ENCODE results near the gene PITPNM3.

Gene PITPNM3

DNA sequence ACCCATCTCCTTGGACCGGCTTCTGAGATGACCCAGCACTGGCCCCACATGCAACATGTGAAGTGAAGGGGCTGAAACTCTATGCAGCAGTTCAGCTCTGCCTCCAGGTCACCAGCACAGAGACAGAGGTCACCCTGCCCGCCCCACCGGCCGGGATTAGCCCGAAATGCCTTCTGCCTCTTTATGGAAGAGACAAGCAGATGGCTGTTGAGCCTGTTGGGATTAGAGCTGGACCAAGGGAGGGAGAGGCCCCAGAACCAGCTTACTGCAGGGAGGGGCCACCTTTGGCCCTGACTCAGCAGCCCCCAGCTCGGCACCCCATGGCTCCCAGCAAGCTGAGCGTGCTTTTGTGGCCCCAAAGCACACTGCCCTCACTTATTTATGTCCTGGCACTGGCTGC lies 127.1 kb downstream of the PITPNM3 start:
- Mint-ChIP-seq H3K4me1 (peaks cover 7 to 16% of the 10 kb centered on the region in 2 donors), H3K36me3 (peaks cover 7 to 8% of the 10 kb centered on the region in 2 donors), H3K9me3 (peaks cover 4 to 11% of the 10 kb centered on the region in 2 donors), H3K27ac (no peak overlapping the region), H3K27me3 (peaks cover 17 to 22% of the 10 kb centered on the region in 2 donors), H3K4me3 (no peak overlapping the region)
- DNase-seq (no peak), ATAC-seq (replicated peaks) (no peak)

DNA sequence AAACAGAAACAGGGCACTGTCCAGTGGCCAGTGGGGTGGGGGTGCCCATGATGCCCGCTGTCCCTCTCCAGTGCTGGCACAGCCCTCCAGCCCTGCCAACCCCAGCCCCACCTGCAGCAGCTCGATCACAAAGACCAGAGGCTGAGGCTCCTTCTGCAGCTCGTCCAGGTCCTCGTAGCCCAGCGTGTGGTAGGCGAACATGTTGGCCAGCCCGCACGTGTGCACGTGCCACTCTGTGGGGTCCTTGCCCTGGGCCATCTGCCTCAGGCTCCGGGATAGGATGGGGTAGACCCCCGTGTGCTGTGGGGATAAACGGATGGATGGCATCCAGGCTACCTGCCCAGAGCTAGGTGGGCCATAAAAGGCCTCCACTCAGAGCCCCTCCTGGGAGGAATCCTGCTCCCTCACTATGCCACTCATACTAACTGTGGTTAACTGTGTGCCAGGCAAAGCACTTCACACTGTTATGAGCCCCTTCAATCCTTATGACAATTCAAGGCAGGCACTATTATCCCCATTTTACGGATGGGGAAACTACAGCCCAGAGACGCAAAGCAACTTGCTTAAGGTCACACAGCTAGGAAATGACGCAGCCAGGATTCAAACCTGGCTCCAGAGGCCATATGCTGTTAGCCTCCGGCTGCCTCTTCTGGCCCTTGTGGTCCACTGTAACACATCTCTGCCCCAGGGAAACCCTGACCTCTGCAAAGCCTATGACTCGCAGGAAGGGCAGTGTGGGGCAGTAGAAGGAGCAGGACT lies 128.0 kb downstream of the PITPNM3 start:
- H3K36me3 Mint-ChIP-seq = peaks cover 7 to 8% of the 10 kb centered on the region in 2 donors
- no peak for DNase-seq
- no peak overlapping the region for H3K27ac Mint-ChIP-seq
- peaks cover 7 to 16% of the 10 kb centered on the region in 2 donors for H3K4me1 Mint-ChIP-seq
- peaks cover 4 to 11% of the 10 kb centered on the region in 2 donors for H3K9me3 Mint-ChIP-seq
- peaks cover 14 to 20% of the 10 kb centered on the region in 2 donors for H3K27me3 Mint-ChIP-seq
- no peak for ATAC-seq (replicated peaks)
- no peak overlapping the region for H3K4me3 Mint-ChIP-seq

DNA sequence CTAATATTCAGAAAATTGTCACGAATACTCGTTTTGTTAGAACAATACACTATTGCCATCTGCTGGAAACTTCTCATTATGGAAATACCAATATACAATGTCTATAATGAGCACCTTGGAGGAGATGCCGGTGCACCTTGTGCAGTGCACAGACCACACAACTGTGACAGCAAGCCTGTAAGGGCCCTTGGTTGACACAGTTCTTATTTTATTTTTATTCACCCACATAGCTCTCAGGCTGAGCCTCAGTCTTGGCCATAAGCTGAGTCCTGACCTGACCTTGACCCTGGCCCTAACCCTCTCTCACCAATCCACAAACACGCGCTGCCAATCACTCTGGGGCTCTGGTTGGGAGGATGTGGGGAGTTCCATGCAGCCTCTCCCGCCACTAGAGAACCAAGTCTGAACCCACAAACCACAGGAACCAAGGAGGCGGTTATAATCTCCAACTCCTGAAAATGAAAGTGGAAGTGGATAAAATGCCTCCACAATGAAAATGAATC lies 129.0 kb downstream of the PITPNM3 start:
- H3K9me3 Mint-ChIP-seq = peaks cover 4 to 11% of the 10 kb centered on the region in 2 donors

DNA sequence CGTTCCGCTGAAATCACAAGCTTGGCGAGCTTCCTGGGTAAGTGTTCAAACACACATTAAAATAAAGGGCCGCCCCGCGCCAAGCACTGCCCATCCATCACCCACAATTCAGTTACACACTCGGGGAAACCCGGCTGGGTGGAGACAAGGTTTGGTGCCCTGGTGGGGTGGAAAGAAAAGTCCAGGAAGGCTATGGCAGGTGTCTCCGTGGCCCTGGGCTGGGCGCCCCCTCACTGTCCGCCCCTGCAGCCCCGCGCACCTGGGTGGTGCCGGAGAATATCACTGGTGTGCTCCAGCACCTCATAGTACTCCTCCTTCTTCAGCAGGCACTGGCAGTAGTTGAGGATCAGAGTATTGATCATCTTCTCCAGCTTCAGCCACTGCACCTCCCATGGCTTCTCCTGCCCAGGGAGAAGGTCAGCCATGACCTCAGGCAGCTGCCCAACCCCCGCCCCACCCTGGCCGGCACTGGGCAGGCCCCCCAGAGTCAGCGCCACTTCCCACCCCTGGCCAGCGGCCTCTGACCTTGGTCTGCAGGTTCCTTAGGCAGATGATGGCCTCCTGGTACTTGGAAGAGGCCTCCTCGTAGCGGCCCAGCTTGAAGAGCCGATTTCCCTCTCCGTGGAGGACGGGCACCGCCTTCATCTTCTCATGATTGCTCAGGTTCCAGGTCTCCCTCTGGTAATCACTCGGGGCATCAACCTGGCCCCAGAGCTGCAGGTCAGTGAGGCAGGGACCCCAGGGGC lies 129.8 kb downstream of the PITPNM3 start:
- peaks cover 16 to 30% of the 10 kb centered on the region in 2 donors for H3K27me3 Mint-ChIP-seq
- H3K4me1 Mint-ChIP-seq = peaks cover 10 to 24% of the 10 kb centered on the region in 2 donors

More for the DNA sequence above, 129.0 kb downstream of the PITPNM3 start:
- Mint-ChIP-seq H3K27ac (peak overlapping the region; percentile 63), H3K4me1 (peaks cover 7 to 16% of the 10 kb centered on the region in 2 donors), H3K4me3 (peak overlapping the region in 1 of 2 donors; percentile 28), H3K36me3 (peaks cover 7 to 8% of the 10 kb centered on the region in 2 donors), H3K27me3 (peaks cover 11 to 29% of the 10 kb centered on the region in 2 donors)
- ATAC-seq (replicated peaks) (peak; percentile 73 to 88), DNase-seq (peak; percentile 19)

DNA sequence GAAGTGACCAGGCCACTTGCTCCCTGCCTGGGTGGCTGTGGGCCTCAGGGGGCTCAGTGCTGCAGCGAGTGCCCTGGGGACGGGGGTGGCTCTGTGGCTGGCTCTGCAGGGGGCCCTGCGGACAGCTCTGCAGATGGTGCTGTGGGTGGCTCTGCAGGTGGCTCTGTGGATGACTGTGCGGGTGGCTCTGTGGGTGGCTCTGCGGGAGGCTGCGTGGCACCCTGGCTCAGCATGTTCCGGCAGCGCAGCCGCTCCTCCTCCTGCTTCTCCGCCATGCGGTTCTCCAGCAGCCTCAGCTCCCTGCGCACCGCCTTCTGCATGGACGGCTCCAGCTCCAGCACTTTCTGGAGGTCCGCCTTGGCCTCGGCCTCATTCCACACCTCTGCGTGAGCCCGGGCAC lies 130.9 kb downstream of the PITPNM3 start:
- H3K27me3 Mint-ChIP-seq = peaks cover 24 to 38% of the 10 kb centered on the region in 2 donors
- no peak for ATAC-seq (replicated peaks)
- H3K27ac Mint-ChIP-seq = no peak overlapping the region
- H3K4me1 Mint-ChIP-seq = peaks cover 11 to 25% of the 10 kb centered on the region in 2 donors
- peaks cover 2 to 4% of the 10 kb centered on the region in 2 donors for H3K36me3 Mint-ChIP-seq
- H3K9me3 Mint-ChIP-seq = peaks cover 0 to 4% of the 10 kb centered on the region in 2 donors
- no peak overlapping the region for H3K4me3 Mint-ChIP-seq
- no peak for DNase-seq

More for the DNA sequence above, 129.8 kb downstream of the PITPNM3 start:
- ATAC-seq (replicated peaks) (no peak), DNase-seq (no peak)
- Mint-ChIP-seq H3K36me3 (peaks cover 4 to 7% of the 10 kb centered on the region in 2 donors), H3K27ac (no peak overlapping the region), H3K9me3 (peaks cover 2 to 7% of the 10 kb centered on the region in 2 donors), H3K4me3 (no peak overlapping the region)

DNA sequence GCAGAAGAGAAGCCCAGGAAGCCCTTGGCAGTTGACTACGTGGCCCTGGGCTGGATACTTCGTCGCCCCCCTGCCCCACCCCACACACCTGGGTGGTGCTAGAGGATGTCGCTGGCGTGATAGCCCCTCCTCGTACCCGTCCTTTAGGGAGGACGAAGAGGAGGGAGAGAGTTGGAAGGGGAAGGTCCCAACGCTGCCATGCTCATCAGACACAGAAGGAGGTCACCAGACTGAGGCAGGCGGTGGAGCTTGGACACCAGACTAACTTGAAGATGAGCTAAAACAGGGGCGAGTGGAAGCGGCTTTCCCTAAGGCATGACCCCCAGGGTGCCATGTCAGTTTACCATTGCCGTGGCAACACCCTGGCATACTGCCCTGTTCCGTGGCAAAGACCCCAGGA lies 132.4 kb downstream of the PITPNM3 start:
- no peaks in the 10 kb centered on the region for H3K36me3 Mint-ChIP-seq
- H3K27ac Mint-ChIP-seq = no peak overlapping the region
- peaks cover 26 to 38% of the 10 kb centered on the region in 2 donors for H3K27me3 Mint-ChIP-seq

DNA sequence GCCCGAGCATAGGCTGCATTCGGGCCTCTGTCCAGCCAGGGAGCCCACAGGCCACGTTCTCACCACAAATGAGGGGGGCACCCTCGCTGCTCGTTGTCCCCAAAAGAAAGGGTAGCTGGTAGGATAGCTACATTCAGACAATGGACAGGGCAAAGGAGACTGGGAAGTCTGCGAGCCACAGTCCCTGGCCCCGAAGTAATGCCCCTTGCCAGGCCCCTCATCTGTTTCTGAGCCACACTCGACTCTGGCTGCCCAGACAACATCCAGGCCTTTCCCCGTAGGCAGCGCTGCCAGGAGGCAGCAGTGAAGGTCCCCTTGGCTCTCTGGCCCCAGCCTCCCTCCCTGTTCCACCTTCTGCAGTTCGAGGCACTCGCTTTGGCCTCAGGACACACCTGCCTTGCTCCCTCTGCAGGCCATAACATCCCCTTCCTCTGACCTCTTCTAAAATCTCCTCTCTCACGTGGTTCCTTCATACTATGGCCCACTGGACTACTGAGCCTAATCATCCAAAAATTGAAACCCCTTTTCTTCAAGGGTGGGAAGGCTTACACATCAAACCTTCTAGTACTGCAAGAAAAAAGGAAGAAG lies 133.6 kb downstream of the PITPNM3 start:
- H3K27me3 Mint-ChIP-seq = peaks cover 30 to 40% of the 10 kb centered on the region in 2 donors

More for the DNA sequence above, 132.4 kb downstream of the PITPNM3 start:
- ATAC-seq (replicated peaks) (no peak), DNase-seq (no peak)
- no peaks in the 10 kb centered on the region for H3K9me3 Mint-ChIP-seq
- peaks cover 11 to 25% of the 10 kb centered on the region in 2 donors for H3K4me1 Mint-ChIP-seq
- H3K4me3 Mint-ChIP-seq = no peak overlapping the region

DNA sequence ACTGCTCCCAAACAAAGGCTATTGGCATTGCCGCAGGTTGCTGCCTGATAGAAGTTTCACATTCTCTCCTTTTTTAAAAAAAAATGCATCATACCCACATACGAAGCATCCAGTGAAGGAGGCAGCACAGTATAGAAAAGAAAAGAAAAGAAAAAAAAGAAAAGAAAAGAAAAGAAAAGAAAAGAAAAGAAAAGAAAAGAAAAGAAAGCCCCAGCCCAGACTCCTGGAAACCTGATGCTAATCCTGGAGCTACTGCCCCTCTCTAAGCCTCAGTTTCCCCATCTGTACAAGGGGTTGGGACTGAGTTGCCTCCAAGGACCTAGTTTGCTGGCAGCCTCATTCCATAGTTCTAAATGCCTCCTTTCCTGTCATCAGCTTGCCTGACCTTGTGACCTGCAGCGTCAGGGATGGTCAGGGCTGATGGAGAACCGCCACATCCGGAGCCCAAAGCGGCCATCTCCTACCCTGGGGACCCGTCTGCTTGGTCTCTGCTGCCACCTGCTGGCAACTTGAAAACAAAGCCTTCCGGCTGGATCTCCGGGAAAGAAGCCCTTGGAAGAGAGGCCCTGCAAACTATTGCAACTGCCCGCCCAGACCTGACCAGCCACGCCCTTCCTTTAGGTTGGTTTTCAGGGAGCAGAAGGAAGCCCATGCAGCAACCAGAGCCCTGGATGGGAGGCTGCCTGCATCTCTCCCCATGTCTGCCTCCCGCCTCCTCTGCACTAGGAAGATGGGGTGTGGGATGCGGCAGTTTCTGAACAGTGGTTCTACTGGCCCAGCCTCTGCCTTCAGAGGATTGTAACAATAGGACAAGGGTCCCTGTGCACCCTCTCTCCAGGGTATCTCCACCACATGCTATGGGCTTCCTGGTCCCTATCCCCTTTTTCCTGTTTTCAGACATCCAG lies 134.4 kb downstream of the PITPNM3 start:
- DNase-seq = peak; percentile 52
- Mint-ChIP-seq H3K4me1 (peaks cover 4 to 11% of the 10 kb centered on the region in 2 donors), H3K27ac (no peak overlapping the region), H3K4me3 (no peak overlapping the region), H3K36me3 (no peaks in the 10 kb centered on the region), H3K27me3 (peaks cover 30 to 47% of the 10 kb centered on the region in 2 donors), H3K9me3 (no peaks in the 10 kb centered on the region)
- peak; percentile 89 to 92 for ATAC-seq (replicated peaks)

More for the DNA sequence above, 133.6 kb downstream of the PITPNM3 start:
- H3K36me3 Mint-ChIP-seq = no peaks in the 10 kb centered on the region
- no peak overlapping the region for H3K27ac Mint-ChIP-seq
- H3K4me1 Mint-ChIP-seq = peaks cover 8 to 19% of the 10 kb centered on the region in 2 donors
- DNase-seq (no peak), ATAC-seq (replicated peaks) (no peak)
- no peak overlapping the region for H3K4me3 Mint-ChIP-seq
- H3K9me3 Mint-ChIP-seq = no peaks in the 10 kb centered on the region

DNA sequence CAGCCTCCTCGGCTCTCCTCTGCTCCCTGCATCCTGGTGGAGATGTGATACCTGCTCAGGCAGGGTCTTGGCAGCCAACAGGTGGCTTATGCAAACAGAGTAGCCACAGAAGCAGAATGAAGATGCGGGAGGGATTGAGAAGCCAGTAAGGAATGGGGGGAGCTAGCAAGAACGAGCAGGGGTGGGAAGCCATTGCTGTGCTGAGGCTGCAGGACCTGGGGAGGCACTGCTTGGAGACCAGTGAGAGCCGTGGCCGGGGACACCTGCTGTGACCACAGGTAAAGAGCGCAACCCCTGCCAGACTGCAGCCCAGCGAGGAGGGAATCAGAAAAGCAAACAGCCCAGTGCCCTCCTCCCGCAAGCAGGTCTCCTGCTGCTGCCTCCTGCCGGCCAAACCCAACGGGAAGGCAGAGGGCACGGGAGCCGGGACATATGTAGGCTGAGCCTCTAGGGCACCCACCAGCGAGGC lies 136.1 kb downstream of the PITPNM3 start:
- Mint-ChIP-seq H3K9me3 (no peaks in the 10 kb centered on the region), H3K4me1 (peaks cover 4 to 9% of the 10 kb centered on the region in 2 donors), H3K36me3 (no peaks in the 10 kb centered on the region), H3K27ac (no peak overlapping the region), H3K27me3 (peaks cover 37 to 47% of the 10 kb centered on the region in 2 donors), H3K4me3 (no peak overlapping the region)
- peak; percentile 31 to 60 for ATAC-seq (replicated peaks)
- DNase-seq = no peak

DNA sequence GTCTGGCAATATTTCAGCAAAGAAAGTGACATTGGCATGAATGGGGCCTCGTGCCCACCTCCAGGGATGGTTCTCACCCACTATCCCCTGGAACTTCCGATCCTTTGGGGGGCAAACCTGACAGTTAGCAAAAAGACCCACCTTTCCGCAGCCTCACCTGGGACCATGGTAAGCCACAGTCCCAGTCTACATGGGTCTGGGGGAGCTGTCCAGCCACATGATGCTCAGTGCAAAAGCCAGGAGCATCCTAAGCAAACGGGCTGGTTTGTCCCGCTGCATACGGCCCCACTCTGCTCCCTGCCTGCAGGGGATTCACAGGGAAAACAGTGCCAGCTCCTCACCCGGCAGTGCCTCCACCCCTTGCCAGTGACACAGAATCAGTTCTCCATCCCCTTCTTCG lies 140.7 kb downstream of the PITPNM3 start:
- peaks cover 29 to 37% of the 10 kb centered on the region in 2 donors for H3K27me3 Mint-ChIP-seq
- DNase-seq (no peak), ATAC-seq (replicated peaks) (no peak)
- no peak overlapping the region for H3K27ac Mint-ChIP-seq
- no peaks in the 10 kb centered on the region for H3K4me1 Mint-ChIP-seq
- H3K36me3 Mint-ChIP-seq = no peaks in the 10 kb centered on the region
- no peak overlapping the region for H3K4me3 Mint-ChIP-seq
- H3K9me3 Mint-ChIP-seq = no peaks in the 10 kb centered on the region

DNA sequence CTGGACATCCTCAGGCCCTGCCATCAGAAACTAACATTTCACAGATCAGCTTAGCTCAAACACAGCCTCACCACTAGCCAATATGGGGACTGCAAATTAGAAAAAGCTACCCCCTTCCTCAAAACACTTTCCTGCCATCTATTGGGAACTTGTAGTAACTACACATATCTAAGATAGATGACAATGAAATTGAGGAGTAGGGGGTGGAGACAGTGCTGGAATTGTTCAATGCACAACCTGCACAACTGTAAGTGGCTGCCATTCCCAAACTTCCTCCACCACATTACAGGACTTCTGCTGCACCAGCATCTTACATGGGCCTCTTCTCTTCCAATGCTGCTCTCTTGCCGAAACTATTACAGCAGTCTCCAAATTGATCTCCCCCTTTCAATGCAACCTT lies 143.3 kb downstream of the PITPNM3 start:
- DNase-seq = no peak
- Mint-ChIP-seq H3K4me3 (no peak overlapping the region), H3K36me3 (no peaks in the 10 kb centered on the region), H3K27ac (no peak overlapping the region), H3K4me1 (no peaks in the 10 kb centered on the region), H3K27me3 (peaks cover 16 to 38% of the 10 kb centered on the region in 2 donors), H3K9me3 (no peaks in the 10 kb centered on the region)
- peak; percentile 71 to 77 for ATAC-seq (replicated peaks)

DNA sequence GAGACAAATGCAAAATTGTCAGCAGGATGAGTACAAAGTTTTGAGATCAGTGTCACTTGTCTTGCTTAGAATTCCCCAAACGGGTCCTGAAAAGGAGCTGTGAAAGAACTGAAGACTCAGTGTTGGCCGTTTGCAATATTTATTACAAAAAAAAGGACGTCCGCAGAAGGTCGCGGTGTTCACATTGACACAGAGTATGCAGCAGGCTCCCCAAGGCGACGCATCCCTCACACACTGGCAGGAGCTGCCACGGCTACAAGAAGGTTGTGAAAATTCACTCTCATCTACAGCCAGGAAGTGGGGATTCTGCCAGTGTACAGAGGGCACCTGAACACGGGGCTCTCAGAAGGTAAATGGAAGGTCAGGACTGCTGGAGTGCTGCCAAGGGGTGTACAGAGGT lies 147.6 kb downstream of the PITPNM3 start:
- Mint-ChIP-seq H3K27ac (no peak overlapping the region), H3K4me3 (no peak overlapping the region), H3K9me3 (no peaks in the 10 kb centered on the region), H3K27me3 (peaks cover 15 to 32% of the 10 kb centered on the region in 2 donors), H3K4me1 (no peaks in the 10 kb centered on the region), H3K36me3 (no peaks in the 10 kb centered on the region)
- DNase-seq (no peak), ATAC-seq (replicated peaks) (no peak)

DNA sequence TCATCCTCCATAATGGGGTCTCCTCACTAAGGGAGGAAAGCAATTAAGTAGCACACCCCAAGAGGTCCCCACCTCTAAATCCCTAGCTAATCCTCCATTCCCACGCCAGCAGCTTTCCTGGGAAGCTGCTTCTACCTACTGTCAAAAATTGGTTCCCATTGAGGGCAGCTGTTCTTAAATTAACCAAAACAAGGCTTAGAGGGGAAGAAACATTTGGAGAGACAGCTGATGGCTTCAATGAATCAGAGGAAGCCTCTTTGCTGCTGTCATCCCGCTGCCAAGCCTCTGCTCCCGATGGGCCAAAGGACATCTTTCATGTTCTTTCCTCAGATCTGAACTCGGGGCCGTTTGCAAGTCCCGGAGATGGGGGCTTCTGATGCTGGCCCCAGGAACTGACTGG lies 148.1 kb downstream of the PITPNM3 start:
- Mint-ChIP-seq H3K27ac (no peak overlapping the region), H3K4me1 (no peaks in the 10 kb centered on the region), H3K9me3 (no peaks in the 10 kb centered on the region), H3K27me3 (peaks cover 15 to 27% of the 10 kb centered on the region in 2 donors), H3K4me3 (no peak overlapping the region), H3K36me3 (no peaks in the 10 kb centered on the region)
- DNase-seq (no peak), ATAC-seq (replicated peaks) (no peak)
